Measurements from ENCODE around the gene TMEM109.
A peak's percentile ranks its signal among the peaks of the same experiment; 100 is the strongest.

The TMEM109 gene

GRCh38 chr11:60910281-60910687 lies 3.7 kb upstream of the TMEM109 start:
- no peak for DNase-seq (ENCODE audit: low spot score)

- DNase-seq (ENCODE audit: low spot score), result no peak
Measured at GRCh38 chr11:60910711-60911380, 3.1 kb upstream of the TMEM109 start.

GRCh38 chr11:60912223-60912850 lies 1.6 kb upstream of the TMEM109 start:
- no peak for DNase-seq (ENCODE audit: low spot score)

GRCh38 chr11:60912851-60913528 lies 968 bp upstream of the TMEM109 start:
- DNase-seq (ENCODE audit: low spot score), result no peak

- no peak for DNase-seq (ENCODE audit: low spot score)
Measured at GRCh38 chr11:60914633-60915247, 782 bp downstream of the TMEM109 start.

GRCh38 chr11:60915248-60915914 lies 1.4 kb downstream of the TMEM109 start:
- DNase-seq (ENCODE audit: low spot score), result peak; percentile 34

- no peak for DNase-seq (ENCODE audit: low spot score)
Measured at GRCh38 chr11:60916669-60917206, 2.8 kb downstream of the TMEM109 start.

- DNase-seq (ENCODE audit: low spot score), result no peak
Measured at GRCh38 chr11:60917267-60917666, 3.3 kb downstream of the TMEM109 start.

GRCh38 chr11:60918251-60918938 lies 4.4 kb downstream of the TMEM109 start:
- DNase-seq (ENCODE audit: low spot score), result no peak

- peak; percentile 49 for DNase-seq (ENCODE audit: low spot score)
Measured at GRCh38 chr11:60918939-60919265, 4.9 kb downstream of the TMEM109 start.

- no peak for DNase-seq (ENCODE audit: low spot score)
Measured at GRCh38 chr11:60919320-60919719, 5.4 kb downstream of the TMEM109 start.

GRCh38 chr11:60919956-60920355 lies 6.0 kb downstream of the TMEM109 start:
- no peak for DNase-seq (ENCODE audit: low spot score)

- no peak for DNase-seq (ENCODE audit: low spot score)
Measured at GRCh38 chr11:60921259-60921658, 7.3 kb downstream of the TMEM109 start.

- no peak for DNase-seq (ENCODE audit: low spot score)
Measured at GRCh38 chr11:60921777-60922335, 7.9 kb downstream of the TMEM109 start.

- no peak for DNase-seq (ENCODE audit: low spot score)
Measured at GRCh38 chr11:60922906-60923305, 8.9 kb downstream of the TMEM109 start.

- no peak for DNase-seq (ENCODE audit: low spot score)
Measured at GRCh38 chr11:60923326-60923725, 9.4 kb downstream of the TMEM109 start.

GRCh38 chr11:60923800-60924109 lies 9.8 kb downstream of the TMEM109 start:
- DNase-seq (ENCODE audit: low spot score), result no peak

- peak; percentile 83 for DNase-seq (ENCODE audit: low spot score)
Measured at GRCh38 chr11:60924110-60924905, 10.3 kb downstream of the TMEM109 start, which contains the start of gene TMEM132A. TSS of gene TMEM132A (plus strand) at chr11:60924460. CDS start at chr11:60924634, 174 bp downstream.

GRCh38 chr11:60924906-60925853 lies 11.2 kb downstream of the TMEM109 start:
- no peak for DNase-seq (ENCODE audit: low spot score)

Data from COLO829 (cell line).